ENCODE data around the gene ADGRB2.
A peak's percentile ranks its signal among the peaks of the same experiment; 100 is the strongest.

Gene ADGRB2

DNA sequence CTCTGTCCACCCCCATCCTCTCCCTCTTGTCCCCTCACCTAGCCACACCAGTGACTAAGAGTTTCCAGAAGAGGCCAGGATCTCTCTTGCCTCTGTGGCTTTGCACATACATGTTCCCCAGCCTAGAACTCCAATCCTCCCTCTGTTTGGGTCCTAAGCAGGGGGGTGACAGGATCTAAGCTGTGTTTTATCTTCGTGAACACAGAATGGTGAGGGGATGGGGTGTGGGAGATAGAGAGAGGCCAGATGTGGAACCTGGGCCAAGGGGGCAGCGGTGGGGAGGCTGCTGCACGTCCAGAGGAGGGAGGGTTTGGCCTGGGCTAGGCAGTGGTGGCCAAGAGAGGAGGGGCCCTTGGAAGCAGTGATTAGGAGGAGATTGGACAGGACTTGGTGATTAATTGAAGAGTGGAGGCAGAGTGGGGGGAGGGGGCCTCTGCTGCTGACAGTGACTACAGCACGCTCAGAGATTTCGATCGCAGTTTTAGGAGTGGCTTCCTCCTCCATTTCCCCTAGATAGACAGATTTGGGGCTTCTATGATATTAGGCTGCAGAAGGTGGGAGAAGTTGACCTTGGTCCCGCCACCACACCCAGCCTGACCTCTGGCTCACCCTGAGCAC lies 17.1 kb upstream of the ADGRB2 start:
- ATAC-seq, result no peak

GRCh38 chr1:31780632-31781031 lies 16.5 kb upstream of the ADGRB2 start:
- no peak for ATAC-seq

DNA sequence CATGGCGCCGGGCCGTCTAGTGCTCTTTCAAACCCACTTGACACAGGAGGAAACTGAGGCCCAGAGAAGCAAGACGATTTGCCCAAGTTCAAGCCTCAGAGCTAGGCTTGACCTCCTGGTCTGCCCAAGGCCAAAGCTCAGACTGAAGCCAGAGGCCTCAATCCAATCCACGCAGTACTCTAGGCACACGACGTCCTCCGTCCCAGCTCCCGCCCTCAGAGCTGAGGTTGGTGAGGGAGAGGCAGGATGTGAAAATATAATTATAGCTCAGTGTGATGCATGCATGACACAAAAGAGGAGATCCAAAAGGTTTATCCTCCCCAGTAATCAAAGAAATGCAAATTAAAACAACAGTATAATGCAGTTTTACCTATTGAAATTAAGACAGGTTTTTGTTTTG lies 15.5 kb upstream of the ADGRB2 start:
- no peak for ATAC-seq

DNA sequence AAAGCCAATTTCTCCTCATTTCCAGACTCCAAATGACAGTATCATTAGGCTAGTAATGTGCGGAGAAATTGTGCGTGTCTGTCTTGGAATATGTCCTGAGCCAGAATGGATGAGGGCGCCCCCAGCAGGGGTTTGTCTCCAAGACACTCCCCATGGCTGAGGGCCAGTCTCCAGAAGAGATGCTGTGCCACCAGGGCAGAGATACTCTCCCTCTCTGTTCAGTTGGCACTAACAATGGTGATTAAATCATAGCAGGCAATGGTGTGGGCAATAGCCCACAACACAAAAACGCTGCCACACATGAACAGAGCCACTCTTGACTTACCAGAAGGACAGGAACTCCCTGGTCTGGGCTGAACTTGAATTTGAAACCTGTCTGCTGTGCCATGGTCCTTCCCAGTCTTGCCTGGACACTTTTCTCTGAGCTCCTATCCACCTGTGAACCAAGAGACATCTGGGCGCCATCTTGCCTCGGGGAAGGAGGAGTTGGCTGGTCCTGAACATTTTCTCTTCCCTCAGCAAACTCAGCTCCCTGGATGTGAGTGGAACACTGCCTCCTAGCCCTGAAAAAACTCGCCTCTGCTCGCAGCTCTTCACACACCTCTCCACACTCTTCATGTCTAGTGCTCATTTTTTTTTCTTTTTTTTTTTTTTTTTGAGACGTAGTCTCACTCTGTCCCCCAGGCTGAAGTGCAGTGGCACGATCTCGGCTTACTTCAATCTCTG lies 14.8 kb upstream of the ADGRB2 start:
- no peak for ATAC-seq

DNA sequence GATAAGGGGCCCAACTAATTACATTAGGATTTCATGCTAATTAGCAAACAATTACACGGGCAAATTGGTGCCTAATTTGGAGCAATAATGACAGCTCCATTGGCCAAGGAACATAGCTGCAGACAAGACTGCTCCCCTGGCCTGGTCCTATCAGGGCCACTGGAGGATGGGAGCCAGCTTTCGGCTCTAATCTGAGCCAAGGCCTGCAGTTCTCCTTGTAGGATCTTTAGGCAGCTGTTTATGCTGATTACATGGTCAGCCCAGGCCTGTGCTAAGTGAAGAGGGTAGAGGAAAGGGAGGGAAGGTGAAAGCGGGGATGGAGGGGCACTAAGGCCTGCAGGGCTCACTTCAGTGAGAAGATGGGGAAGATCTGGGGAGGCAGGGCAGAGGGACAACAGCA lies 12.4 kb upstream of the ADGRB2 start:
- no peak for ATAC-seq

GRCh38 chr1:31776032-31776431 lies 11.9 kb upstream of the ADGRB2 start:
- ATAC-seq, result no peak

DNA sequence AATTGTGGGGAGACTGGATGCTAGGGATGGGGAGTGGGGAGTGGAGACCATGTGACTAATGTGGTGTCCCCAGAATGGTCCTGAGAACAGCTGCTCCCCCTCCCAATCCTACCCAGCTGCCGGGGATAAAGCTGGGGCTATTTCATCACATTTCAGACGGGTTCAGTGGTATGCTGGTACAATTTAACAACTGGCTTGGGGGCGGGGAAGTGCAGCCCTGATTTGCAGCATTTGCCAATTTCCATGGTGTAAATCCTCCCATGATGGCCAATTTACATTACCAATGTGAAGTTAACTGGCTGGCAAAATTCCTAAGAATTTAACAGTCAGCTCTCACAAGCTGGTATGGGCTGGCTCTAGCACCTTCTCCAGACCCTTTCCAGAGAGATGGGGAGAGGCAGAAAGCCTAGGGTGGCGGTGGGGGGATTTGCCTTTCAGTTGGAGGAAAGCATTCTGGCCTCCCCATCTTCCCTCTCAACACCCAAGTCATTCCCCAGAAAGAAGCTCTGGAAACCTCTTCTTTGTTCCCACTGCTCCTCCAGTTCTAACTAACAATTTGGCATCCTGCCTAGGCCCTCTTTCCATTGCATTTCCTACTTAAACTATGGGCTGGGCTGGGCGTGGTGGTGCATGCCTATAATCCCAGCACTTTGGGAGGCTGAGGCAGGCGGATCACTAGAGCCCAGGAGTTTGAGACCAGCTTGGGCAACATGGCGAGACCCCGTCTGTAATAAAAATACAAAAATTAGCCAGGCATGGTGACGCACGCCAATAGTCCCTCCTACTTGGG lies 11.3 kb upstream of the ADGRB2 start:
- ATAC-seq, result no peak

GRCh38 chr1:31774495-31774894 lies 10.4 kb upstream of the ADGRB2 start:
- ATAC-seq, result no peak

DNA sequence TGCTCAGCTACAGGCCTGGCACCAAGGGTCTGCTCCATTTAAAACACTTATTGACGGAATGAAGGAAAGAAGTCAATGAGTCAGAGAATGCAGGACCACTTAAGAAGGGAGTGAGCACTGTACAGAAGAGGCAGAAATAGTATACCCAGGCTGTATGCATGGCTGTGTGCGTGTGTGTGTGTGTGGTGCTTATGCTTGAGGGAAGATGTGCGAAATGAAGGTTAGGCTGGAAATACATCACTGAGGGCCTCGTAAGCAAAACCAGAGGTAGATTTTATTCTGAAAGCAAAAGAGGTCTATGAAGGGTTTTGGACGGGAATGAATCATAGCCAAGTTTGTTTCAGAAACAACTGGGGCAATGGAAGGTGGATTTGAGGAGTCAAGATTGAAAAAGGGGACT lies 9.7 kb upstream of the ADGRB2 start:
- ATAC-seq, result no peak

DNA sequence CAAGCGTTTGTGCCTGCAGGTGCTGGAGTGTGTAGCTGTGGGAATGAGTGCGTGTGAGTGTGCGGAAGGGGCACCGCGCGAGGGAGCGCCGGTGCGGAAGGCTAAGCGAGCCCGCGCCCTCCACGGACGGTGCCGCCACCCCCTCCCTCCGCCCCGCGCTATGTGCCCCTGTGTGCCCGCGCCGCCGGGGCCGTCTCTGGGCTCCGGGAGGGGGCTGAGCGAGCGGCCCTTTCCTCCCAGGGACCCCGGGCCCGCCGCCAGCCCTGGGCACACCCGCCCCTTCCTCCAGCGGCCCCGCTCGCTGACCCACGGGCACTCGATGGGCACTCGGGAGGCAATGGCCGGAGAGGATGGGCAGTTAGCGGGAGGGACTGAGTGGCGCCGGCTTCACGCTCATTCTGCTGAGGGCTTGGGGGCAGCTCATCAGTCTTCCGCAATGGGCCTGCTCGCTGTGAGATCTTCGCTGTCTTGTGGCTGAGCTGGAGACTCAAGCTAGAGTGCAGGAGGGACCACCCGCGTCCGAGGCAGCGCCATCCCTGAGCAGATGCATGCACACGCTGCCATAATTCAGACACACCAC lies 8.6 kb upstream of the ADGRB2 start:
- no peak for ATAC-seq

DNA sequence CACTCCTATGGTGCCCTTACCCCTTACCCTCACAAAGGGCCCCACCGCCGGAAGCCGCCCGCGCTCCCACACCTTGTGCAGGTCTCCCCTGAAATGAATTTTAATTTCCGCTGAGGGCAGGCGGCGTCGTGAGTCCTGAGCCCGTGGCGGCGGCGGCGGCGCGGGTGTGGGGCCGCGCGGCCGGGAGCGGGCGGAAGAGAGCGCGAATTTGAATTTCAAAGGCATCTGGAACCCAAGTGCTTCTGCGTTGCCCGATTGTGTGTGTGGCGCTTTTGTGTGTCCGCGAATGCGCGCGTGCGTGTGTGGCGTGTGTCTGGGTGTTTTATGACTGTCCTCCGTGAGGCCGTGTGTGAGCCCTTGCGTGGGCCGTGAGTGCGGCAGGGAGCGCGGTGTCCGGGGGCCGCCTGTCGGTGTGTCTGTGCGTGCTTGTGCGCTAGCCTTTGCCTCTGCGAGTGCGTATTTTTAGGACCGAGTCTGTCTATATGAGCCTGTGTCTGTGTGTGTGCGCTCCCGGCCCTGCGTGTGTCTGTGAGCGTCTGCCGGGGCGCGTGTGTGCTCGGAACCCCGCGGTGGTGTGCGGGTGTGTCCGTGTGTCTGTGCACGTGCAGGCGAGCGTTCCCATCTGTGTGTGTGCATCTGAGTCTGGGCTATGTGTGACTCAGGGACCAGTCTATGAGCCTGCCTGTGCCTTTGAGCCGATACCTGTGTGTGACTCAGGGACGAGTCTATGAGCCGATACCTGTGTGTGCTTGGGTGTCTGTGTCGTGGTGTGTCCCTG lies 7.9 kb upstream of the ADGRB2 start:
- ATAC-seq, result peak; percentile 92 to 93

- no peak for ATAC-seq
Observed at GRCh38 chr1:31769720-31770390, 5.7 kb upstream of the ADGRB2 start.

DNA sequence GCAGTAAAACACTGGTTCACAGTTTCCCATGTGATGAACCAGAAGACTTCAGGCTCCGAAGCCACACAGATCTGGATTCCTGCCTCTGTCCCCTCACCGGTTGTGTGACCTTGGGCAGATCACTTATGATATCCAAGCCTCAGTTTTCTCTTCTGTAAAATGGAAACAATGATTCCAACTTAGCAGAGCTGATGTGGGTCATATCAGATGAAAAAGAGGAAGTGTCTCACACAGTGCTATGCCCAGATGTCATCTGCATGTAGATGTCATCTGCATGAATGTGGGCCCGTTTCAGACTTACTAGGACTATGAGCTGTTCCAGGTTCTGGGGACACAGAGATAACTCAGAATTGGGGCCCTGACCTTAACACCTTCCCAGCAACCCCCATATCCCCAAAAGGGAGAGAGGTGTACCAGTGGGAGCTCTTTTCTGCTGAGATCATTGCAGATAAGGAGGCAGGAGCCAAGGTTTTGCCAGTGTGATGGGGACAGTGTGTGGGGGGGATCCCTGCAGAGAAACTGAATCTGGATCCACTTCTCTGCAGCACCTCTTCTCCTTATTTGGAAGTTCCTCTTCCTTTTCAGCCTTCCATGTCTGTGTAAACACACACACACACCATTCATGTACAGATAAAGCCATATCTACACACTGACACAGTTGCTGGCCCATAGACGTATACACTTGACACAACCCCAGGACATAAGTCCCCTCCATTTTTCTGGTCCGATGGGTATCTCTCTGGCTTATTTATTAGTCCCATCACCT lies 5.0 kb upstream of the ADGRB2 start:
- ATAC-seq, result peak; percentile 58 to 67

DNA sequence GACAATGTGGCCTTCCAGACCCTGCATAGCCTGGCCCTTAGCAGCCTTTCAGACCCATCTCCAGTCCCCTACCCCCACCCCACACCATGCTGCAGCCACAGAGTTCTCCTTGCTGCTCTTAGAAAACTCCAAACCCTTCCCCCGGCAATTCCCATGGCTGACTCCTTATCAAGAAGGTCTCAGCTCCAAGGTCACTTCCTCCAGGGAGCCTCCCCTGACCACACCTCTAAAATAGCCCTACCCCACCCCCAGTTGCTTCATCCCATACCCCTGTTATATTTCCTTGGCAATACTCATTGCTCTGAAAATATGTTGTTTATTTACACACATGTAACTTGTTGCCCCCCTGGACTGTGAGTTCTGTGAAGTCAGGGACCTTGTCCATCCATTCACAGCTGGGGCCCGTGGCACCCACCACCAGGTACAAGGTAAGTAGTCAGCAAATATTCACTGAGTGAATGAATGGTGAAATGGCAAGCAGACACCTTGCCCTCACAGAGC lies 4.3 kb upstream of the ADGRB2 start:
- ATAC-seq, result no peak

DNA sequence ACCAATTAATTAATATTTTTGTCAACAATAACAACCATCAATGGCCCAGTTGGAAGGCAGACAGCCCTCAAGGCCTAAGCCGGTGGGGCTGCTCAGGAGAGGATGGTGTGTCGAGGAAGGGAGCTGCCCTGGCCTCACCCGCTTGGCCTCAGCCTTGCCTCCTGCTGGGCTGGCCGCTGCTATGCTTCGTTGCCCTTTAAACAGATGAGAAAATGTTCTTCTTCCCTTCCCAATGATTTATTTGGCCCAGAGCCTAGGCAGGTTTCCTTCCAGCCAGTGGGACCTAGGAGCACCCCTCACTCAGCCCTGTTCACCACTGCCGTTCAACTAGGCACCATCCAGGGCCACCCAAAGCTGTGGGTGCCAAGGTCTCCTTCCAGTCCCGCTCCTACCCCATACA lies 3.1 kb upstream of the ADGRB2 start:
- no peak for ATAC-seq

- ATAC-seq, result no peak
Observed at GRCh38 chr1:31765516-31765915, 1.4 kb upstream of the ADGRB2 start.

- ATAC-seq, result no peak
Observed at GRCh38 chr1:31765041-31765467, 914 bp upstream of the ADGRB2 start.

GRCh38 chr1:31763671-31764311 lies 349 bp downstream of the ADGRB2 start:
- peak in 1 of 2 donors; percentile 3 for ATAC-seq

DNA sequence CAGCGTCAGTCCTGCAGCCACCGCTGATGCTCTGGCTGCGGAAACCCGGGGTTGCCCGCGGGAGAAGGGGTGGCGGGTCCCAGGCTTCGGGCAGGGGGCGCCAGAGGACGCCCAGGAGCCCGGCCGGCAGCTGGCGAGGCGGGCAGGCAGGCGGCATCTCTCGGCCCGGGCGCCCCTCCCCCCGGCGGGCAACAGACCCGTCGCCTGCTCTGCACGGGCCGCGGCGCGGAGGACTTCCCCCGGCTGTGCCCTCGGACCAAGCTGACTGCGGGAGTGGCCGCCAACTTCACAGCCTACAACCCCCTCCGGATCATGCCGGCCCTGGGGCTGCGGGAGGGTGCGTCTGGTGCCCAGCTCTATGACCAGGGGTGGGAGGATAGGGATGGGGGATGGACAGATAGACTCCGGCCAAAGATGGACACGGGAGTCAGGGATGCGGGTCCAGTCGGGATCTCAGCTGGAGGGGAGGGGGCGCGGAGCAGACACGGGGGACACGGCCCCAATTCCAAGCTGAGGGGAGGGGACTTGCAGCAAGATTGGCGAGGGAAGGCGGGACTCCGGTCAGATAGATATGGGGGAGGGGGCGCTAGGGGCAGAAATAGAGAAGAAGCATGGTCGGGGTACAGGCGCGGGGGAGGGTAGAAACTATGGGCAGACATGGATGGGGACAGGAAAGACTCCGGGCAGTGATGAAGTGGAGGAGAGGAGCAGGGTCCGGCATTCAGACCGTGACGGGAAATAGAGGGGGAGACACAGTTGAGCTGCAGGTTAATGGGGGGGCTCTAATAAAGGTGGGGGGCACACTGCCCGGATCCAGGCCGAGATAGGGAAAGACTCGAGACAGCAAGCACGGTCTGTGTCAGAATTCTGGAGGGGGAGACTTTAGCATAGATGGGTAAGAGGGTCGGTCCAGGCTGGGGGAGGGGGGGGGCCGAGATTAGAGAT lies 1.1 kb downstream of the ADGRB2 start:
- ATAC-seq, result peak in 1 of 2 donors; percentile 35
